Mammary epithelial cell (primary cell): ENCODE data around the gene TNFRSF14.

Source experiments
- EZH2 ChIP-seq: IDR thresholded peaks from 2 replicates; pipeline ENCODE4 v1.6.1; 2012; ENCODE audit warnings: low read length, inconsistent platforms, borderline replicate concordance
- TF ChIP-seq, protein P1 (sequence below), 2 donors: IDR thresholded peaks in 1 of 2; conservative IDR thresholded peaks in 1 of 2; 2 replicates each; pipeline ENCODE4 v1.5.1; 2011 to 2012; ENCODE audit warnings: inconsistent platforms in 2 of 2, low read length in 2 of 2, mild to moderate bottlenecking in 2 of 2, control low read depth in 1 of 2, low read depth in 1 of 2; ENCODE audit not compliant: insufficient read depth in 1 of 2; ENCODE audit errors: extremely low read depth in 1 of 2

- TF ChIP-seq, protein P1, sequence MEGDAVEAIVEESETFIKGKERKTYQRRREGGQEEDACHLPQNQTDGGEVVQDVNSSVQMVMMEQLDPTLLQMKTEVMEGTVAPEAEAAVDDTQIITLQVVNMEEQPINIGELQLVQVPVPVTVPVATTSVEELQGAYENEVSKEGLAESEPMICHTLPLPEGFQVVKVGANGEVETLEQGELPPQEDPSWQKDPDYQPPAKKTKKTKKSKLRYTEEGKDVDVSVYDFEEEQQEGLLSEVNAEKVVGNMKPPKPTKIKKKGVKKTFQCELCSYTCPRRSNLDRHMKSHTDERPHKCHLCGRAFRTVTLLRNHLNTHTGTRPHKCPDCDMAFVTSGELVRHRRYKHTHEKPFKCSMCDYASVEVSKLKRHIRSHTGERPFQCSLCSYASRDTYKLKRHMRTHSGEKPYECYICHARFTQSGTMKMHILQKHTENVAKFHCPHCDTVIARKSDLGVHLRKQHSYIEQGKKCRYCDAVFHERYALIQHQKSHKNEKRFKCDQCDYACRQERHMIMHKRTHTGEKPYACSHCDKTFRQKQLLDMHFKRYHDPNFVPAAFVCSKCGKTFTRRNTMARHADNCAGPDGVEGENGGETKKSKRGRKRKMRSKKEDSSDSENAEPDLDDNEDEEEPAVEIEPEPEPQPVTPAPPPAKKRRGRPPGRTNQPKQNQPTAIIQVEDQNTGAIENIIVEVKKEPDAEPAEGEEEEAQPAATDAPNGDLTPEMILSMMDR (conservative IDR thresholded peaks at IDR 0.05 in 1 of 2, IDR thresholded peaks at IDR 0.05 in 1 of 2; ENCODE audit: extremely low read depth in 1 of 2, insufficient read depth in 1 of 2, low read depth in 1 of 2, low read length in 2 of 2), result no peak
- no peak for TF ChIP-seq EZH2
These were observed 37.0 kb upstream of the TNFRSF14 start for GRCh38 chr1:2519029-2519685.
